ENCODE results near the gene SEMG2. TPM values are rescaled to one million over a fixed set of nuclear protein-coding genes. Genes with fewer than 3 reads are reported as not detected.

SEMG2 gene, protein sequence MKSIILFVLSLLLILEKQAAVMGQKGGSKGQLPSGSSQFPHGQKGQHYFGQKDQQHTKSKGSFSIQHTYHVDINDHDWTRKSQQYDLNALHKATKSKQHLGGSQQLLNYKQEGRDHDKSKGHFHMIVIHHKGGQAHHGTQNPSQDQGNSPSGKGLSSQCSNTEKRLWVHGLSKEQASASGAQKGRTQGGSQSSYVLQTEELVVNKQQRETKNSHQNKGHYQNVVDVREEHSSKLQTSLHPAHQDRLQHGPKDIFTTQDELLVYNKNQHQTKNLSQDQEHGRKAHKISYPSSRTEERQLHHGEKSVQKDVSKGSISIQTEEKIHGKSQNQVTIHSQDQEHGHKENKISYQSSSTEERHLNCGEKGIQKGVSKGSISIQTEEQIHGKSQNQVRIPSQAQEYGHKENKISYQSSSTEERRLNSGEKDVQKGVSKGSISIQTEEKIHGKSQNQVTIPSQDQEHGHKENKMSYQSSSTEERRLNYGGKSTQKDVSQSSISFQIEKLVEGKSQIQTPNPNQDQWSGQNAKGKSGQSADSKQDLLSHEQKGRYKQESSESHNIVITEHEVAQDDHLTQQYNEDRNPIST
- not detected in 2 replicates for total RNA-seq

DNA sequence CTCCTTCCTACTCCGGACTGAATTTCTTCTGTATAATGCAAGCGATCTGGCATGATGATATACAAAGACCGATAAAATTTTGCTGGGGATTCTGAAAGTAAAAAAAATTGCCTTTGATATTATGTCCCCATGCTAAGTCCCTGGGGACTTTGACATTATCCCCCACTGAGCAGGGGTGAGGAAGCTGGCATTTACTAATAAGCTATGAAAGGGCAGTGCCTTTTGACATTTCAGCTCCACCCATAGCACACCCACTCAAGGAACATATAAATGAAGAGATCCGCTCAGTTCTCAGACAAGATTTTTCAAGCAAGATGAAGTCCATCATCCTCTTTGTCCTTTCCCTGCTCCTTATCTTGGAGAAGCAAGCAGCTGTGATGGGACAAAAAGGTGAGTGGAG, at the start of gene SEMG2:
SEMG2 (plus strand) TSS at position 298 of the 400 bp plus-strand sequence; CDS start at position 315, 17 bp downstream.
- no peak for DNase-seq (ENCODE audit: low read depth, low spot score)

- no peak for DNase-seq (ENCODE audit: low read depth, low spot score)
Measured at GRCh38 chr20:45173522-45173921, 47.7 kb upstream of the SEMG2 start.

DNA sequence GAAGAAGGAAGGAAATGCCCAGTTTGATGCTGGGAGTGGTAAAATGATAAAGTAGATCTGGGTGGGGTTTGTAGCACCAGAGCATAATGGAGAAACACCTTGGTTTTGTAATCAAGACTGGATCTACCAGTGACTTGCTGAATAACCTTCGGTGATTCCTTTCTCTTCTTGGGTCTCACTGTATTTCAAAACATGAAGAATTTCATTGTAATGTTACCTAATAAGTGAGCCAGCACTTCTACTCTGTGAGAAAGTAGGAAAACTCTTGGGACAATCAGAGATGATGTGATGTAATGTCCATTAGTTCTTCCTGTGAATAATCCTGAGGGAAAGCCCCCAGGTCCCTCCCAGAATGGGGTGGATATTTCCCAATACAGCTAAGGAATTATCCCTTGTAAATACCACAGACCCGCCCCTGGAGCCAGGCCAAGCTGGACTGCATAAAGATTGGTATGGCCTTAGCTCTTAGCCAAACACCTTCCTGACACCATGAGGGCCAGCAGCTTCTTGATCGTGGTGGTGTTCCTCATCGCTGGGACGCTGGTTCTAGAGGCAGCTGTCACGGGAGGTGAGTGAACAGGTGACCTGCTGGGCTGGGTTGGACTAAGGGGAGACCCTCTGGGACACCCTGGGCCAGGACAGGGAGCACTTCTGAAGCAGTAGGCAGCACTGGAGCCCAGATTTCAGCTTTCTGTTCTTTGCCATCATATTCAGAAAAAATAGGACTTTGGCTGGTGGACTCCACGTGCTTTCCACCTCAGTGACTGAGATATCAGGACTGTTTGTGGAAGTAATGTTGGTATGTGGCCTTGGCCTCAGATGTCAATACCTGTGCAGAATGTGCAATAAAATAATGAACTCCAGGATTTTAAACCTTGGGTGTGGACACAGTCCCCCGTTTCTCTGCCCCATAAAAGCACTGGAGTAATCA, 46.5 kb upstream of the SEMG2 start, which contains the start of gene PI3:
PI3 (plus strand) TSS at position 469 of the 931 bp plus-strand sequence; CDS start at position 490, 21 bp downstream.
- DNase-seq (ENCODE audit: low read depth, low spot score): no peak

GRCh38 chr20:45176526-45177267, 44.5 kb upstream of the SEMG2 start:
- DNase-seq (ENCODE audit: low read depth, low spot score): no peak

DNA sequence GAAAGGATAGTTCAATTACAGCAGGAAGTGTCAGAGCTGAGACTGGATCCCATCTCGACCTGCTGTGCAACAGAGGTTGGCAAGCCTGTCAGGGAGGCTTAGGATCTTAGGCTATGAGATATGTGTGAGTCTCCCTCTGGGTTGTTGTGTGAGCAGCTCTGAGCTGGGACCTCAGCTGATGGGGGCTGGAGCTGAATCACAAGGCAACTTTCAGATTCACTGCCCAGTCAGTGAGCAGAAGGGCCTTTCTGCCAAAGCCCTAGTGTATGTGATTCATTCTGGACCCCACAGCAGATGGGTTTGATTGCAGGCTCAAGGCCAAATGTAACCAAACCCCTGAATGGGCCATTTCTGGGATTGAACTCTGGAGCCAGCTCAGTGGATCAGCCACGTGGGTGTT, 42.0 kb upstream of the SEMG2 start:
- no peak for DNase-seq (ENCODE audit: low read depth, low spot score)

DNA sequence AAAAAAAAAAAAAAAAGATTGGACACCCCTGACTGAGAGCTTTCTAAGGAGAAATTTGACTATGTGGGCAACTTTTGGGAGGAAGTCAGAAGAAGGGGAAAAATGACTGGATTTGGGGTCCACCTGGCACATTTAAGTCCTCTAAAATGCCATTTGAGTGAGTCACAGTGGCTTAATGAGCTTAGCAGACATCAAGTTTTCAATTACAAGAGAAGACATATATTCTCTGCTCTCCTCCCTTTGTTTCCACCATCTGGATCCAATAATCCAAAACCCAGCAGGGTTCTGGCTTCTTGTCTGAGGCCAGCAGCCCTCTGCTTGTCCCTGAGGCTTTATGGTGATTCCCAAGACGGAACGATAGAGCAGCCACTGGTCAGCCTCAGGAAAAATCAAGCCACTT, 39.5 kb upstream of the SEMG2 start:
- DNase-seq (ENCODE audit: low read depth, low spot score): no peak

- no peak for DNase-seq (ENCODE audit: low read depth, low spot score)
Measured at GRCh38 chr20:45183084-45183483, 38.1 kb upstream of the SEMG2 start.

GRCh38 chr20:45187693-45188092, 33.5 kb upstream of the SEMG2 start:
- no peak for DNase-seq (ENCODE audit: low read depth, low spot score)

DNA sequence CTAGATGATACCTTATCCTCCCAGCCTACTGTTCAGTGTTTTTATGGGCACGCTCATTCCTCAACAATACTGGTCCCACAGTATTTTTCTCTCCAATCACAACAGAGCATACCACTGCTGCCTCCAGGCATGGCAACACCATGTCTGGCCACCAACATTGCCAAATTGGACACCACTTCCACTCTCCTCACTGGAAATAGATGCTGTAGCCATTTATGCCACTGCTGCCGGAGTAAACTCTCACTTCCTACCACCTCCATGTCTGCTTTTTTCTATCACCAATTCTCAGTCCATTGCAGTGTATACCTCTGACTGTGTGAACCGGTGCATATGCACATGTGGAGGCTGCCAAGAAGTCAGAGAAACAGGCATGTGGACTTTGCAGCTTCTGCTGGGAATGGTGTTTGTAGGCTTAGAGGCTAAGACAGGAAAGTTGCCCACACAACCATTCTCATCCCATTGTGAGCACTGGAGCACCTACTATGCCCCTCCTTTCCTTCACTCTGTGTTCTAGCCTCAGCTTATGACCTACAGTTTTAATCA, 32.0 kb upstream of the SEMG2 start:
- DNase-seq (ENCODE audit: low read depth, low spot score): no peak

DNA sequence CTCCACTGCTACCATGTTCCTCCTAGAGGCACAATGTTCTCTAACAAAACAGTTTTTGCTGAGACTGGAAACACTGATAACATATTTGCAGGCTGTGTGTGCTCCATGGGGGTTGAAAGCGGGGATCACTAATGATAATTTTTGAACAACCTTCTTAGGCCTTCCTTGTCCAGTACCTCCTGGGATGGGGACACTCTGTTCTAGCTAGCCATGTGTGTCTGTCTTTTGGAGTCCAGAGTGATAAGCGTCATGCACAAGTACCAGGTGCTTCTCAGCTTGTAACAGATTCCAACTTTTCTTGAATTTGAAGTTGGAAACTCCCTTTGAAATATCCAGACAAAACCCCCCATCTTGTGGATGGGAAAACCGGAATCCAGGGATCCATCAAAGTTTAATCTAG, 31.3 kb upstream of the SEMG2 start:
- DNase-seq (ENCODE audit: low read depth, low spot score): no peak

- no peak for DNase-seq (ENCODE audit: low read depth, low spot score)
Measured at GRCh38 chr20:45191926-45192325, 29.2 kb upstream of the SEMG2 start.

GRCh38 chr20:45193331-45193730, 27.8 kb upstream of the SEMG2 start:
- DNase-seq (ENCODE audit: low read depth, low spot score): no peak

DNA sequence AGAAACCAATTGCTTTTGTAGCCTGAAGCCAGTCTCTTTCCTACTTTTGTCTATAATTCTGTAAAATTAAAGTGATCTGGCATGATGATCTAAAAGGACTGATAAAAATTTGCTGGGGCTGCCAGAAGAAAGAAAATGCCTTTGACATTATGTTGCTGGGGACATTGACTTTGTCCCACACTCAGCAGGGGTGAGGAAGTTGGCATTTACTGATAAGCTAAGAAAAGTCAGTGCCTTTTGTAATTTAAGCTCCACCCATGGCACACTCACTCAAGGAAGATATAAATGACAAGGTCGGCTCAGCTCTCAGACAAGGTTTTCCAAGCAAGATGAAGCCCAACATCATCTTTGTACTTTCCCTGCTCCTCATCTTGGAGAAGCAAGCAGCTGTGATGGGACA, 14.4 kb upstream of the SEMG2 start, which contains the start of gene SEMG1:
SEMG1 (plus strand) TSS at position 309 of the 400 bp plus-strand sequence; CDS start at position 330, 21 bp downstream.
- no peak for DNase-seq (ENCODE audit: low read depth, low spot score)

- no peak for DNase-seq (ENCODE audit: low read depth, low spot score)
Measured at GRCh38 chr20:45209924-45210323, 11.2 kb upstream of the SEMG2 start.

DNA sequence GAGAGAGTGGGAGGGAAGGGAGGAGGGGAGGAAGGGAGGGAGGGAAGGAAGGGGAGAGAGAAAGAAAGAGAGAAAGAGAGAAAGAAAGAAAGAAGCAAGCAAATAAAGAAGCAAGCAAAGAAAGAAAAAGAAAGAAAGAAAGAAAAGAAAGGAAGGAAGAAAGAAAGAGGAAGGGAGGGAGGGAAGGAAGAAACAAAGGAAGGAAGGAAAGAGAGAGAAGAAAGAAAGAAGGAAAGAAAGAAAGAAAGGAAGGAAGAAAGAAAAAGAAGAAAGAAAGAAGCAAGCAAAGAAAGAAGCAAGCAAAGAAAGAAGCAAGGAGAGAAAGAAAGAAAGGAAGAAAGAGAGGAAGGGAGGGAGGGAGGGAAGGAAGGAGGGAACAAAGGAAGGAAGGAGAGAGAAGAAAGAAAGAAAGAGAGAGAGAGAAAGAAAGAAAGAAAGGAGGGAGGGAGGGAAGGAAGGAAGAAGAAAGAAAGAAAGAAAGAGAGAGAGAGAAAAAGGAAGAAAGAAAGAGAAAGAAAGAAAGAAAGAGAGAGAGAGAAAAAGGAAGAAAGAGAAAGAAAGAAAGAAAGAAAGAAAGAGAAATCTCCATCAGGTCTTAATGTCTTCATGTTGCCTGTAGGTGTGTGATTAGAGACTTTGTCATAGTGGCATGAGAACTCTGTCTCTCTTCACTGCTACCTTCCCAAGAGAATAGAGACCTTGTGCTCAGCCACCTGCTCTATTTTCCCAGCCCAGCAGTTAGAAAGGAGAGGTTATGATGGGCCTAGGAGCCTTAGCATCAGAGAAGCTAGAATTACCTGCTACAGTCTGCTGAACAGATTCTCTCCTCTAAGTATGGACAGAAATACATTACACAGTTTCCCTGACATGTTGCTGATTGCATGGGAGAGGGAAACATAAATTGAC, 9.4 kb upstream of the SEMG2 start:
- no peak for DNase-seq (ENCODE audit: low read depth, low spot score)

DNA sequence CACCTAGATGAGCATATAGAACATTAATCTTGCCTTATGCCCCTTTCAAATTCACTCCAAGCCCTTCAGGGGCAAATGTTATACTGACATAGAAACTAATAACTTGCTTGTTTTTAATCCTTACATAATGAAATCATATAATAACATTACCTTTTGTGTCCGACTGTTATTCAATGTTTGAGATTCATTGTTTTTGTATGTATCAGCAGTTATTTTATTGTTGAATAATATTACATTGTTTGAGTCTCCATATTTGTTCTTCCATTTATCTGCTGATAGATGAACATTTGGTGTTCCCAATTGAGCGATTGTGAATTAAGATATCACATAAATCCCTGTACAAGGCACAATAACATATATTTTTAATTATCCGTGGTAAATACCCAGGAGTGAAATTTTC, 8.3 kb upstream of the SEMG2 start:
- DNase-seq (ENCODE audit: low read depth, low spot score): no peak

- no peak for DNase-seq (ENCODE audit: low read depth, low spot score)
Measured at GRCh38 chr20:45218124-45218523, 3.0 kb upstream of the SEMG2 start.

GRCh38 chr20:45218636-45219035, 2.5 kb upstream of the SEMG2 start:
- DNase-seq (ENCODE audit: low read depth, low spot score): no peak

DNA sequence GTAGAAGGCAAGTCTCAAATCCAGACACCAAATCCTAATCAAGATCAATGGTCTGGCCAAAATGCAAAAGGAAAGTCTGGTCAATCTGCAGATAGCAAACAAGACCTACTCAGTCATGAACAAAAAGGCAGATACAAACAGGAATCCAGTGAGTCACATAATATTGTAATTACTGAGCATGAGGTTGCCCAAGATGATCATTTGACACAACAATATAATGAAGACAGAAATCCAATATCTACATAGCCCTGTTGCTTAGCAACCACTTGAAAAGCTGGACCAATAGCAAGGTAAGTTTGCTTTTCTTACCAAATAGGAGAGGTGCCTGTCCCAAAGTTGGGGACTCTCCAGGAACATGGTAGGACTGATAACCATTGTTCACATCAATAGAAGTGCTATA, 2.0 kb downstream of the SEMG2 start:
- no peak for DNase-seq (ENCODE audit: low read depth, low spot score)

GRCh38 chr20:45226287-45226686, 5.1 kb downstream of the SEMG2 start:
- DNase-seq (ENCODE audit: low read depth, low spot score): no peak
